ENCODE results near the gene RAPGEF6.
"Not testable (repeated sequence)": the region's sequence is repeated elsewhere in the genome, so short reads cannot be mapped to it uniquely, and the experiment has no call there.

The RAPGEF6 gene

GRCh38 chr5:131607903-131608540 lies 27.0 kb downstream of the RAPGEF6 start:
- DNase-seq: peak; percentile 26

- DNase-seq: no peak
Observed at GRCh38 chr5:131607418-131607817, 27.6 kb downstream of the RAPGEF6 start.

- DNase-seq: no peak
Observed at GRCh38 chr5:131605086-131605485, 29.9 kb downstream of the RAPGEF6 start.

- DNase-seq: no peak
Observed at GRCh38 chr5:131595088-131596033, 39.7 kb downstream of the RAPGEF6 start.

GRCh38 chr5:131593921-131594320 lies 41.1 kb downstream of the RAPGEF6 start:
- no peak for DNase-seq

GRCh38 chr5:131593436-131593835 lies 41.6 kb downstream of the RAPGEF6 start:
- not testable (repeated sequence) for DNase-seq

- DNase-seq: peak; percentile 27
Observed at GRCh38 chr5:131589510-131590348, 45.3 kb downstream of the RAPGEF6 start.

- peak; percentile 42 for DNase-seq
Observed at GRCh38 chr5:131587541-131587940, 47.5 kb downstream of the RAPGEF6 start.

GRCh38 chr5:131581702-131582101 lies 53.3 kb downstream of the RAPGEF6 start:
- DNase-seq: no peak

GRCh38 chr5:131579917-131580671 lies 54.9 kb downstream of the RAPGEF6 start:
- no peak for DNase-seq

- DNase-seq: no peak
Observed at GRCh38 chr5:131575660-131576227, 59.3 kb downstream of the RAPGEF6 start.

- DNase-seq: no peak
Observed at GRCh38 chr5:131571669-131572168, 63.3 kb downstream of the RAPGEF6 start.

GRCh38 chr5:131570757-131571156 lies 64.3 kb downstream of the RAPGEF6 start:
- peak; percentile 66 for DNase-seq

- no peak for DNase-seq
Observed at GRCh38 chr5:131564229-131564652, 70.8 kb downstream of the RAPGEF6 start.

- no peak for DNase-seq
Observed at GRCh38 chr5:131563434-131564228, 71.4 kb downstream of the RAPGEF6 start.

- no peak for DNase-seq
Observed at GRCh38 chr5:131550606-131551005, 84.4 kb downstream of the RAPGEF6 start.

- no peak for DNase-seq
Observed at GRCh38 chr5:131548176-131548575, 86.9 kb downstream of the RAPGEF6 start.

GRCh38 chr5:131545845-131546244 lies 89.2 kb downstream of the RAPGEF6 start:
- peak; percentile 76 for DNase-seq

GRCh38 chr5:131542723-131543122 lies 92.3 kb downstream of the RAPGEF6 start:
- DNase-seq: no peak

- DNase-seq: no peak
Observed at GRCh38 chr5:131541762-131542161, 93.3 kb downstream of the RAPGEF6 start.

- no peak for DNase-seq
Observed at GRCh38 chr5:131541071-131541470, 94.0 kb downstream of the RAPGEF6 start.
